ENCODE results near the gene CDH20. TPM values are rescaled to one million over a fixed set of nuclear protein-coding genes. Genes with fewer than 3 reads are reported as not detected.

CDH20 gene
- total RNA-seq, 1 donor from 2014 or later = not detected

DNA sequence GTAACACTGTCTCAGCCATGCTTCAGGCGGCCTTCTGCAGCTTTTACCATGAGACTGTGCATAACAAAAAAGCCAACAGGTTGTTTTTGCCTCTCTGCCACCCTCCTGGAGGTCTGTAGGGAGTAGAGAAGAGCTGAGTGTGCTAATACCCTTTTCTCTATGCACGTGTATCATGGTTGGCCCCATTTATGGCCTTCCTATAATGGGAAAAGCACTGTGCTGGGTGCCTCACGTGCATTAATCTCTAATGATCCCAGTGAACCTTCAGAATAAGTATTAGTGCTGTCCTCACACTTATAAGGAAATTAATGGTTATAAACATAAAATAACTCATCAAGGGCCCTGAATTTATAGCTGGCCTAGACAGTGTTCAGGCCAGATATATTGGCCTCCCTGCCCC, 164.2 kb downstream of the CDH20 start:
- no peaks in the 10 kb centered on the region for H3K27me3 ChIP-seq
- H3K4me3 ChIP-seq = no peak overlapping the region
- no peaks in the 10 kb centered on the region for H3K4me1 ChIP-seq
- TF ChIP-seq CTCF (IDR thresholded peaks at IDR 0.05) (no peak), POLR2A (IDR thresholded peaks at IDR 0.05) (no peak), POLR2AphosphoS5 (IDR thresholded peaks at IDR 0.05; ENCODE audit: insufficient read depth in 1 of 2, low read depth in 1 of 2) (no peak)
- H3K9me3 ChIP-seq = no peaks in the 10 kb centered on the region
- H3K36me3 ChIP-seq = no peaks in the 10 kb centered on the region
- intact Hi-C loops (cut with DNase I) = no loop called here
- no peak overlapping the region for H3K27ac ChIP-seq
- no peak for DNase-seq (ENCODE audit: extremely low spot score in 2 of 2)

DNA sequence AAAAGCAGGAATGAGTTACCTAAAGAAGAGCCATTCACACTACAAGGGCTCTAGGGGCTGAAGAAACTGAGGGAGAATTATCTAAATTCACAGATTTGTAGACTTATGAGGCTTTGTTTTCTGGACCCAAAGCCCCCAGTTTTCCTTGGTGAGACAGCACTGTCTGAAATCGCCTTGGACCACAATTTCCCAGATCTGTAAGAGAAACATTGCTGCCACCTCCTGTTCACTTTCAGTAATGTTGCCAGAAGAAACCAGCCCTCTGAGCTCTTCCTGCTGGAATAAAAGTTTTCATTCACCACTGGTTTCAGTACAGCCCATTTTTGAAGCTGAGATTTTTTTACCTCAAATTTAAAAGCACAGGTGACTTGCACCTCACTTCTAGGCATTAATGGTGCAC, 169.2 kb downstream of the CDH20 start:
- H3K9me3 ChIP-seq = no peaks in the 10 kb centered on the region
- H3K4me1 ChIP-seq = no peaks in the 10 kb centered on the region
- H3K27ac ChIP-seq = no peak overlapping the region
- no peak overlapping the region for H3K4me3 ChIP-seq
- no peaks in the 10 kb centered on the region for H3K27me3 ChIP-seq
- no peak for DNase-seq (ENCODE audit: extremely low spot score in 2 of 2)
- intact Hi-C loops (cut with DNase I) = no loop called here
- TF ChIP-seq CTCF (IDR thresholded peaks at IDR 0.05) (peak in 2 of 3 experiments; percentile 53 to 67), POLR2A (IDR thresholded peaks at IDR 0.05) (no peak)
- no peaks in the 10 kb centered on the region for H3K36me3 ChIP-seq

DNA sequence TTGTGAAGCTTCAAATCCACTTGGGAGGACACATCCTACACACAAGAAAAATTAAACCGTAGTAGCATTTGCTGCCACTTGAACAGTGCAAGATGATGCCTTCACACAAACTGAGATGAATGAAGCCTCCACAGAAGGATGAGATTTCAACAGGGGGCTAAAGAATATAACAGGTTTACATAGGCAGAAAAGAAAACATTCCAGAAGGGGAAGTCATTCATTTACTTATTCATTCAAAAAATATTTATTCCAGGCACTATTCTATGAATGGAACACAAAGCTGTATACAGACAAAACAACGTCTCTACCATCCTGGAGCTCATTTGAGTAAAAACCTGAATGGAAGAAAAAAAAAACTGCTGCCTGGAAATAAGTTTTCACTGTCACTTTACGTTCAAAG, 170.5 kb downstream of the CDH20 start:
- Histone ChIP-seq H3K27me3 (no peaks in the 10 kb centered on the region), H3K4me1 (no peaks in the 10 kb centered on the region), H3K9me3 (no peaks in the 10 kb centered on the region), H3K36me3 (no peaks in the 10 kb centered on the region), H3K27ac (no peak overlapping the region), H3K4me3 (no peak overlapping the region)
- intact Hi-C loops (cut with DNase I) = no loop called here
- TF ChIP-seq CTCF (IDR thresholded peaks at IDR 0.05) = no peak
- TF ChIP-seq POLR2AphosphoS5 (IDR thresholded peaks at IDR 0.05; ENCODE audit: insufficient read depth in 1 of 2, low read depth in 1 of 2) = no peak
- no peak for TF ChIP-seq POLR2A (IDR thresholded peaks at IDR 0.05)
- no peak for DNase-seq (ENCODE audit: extremely low spot score in 2 of 2)

GRCh38 chr18:61528961-61529360, 195.7 kb downstream of the CDH20 start:
- Histone ChIP-seq H3K9me3 (no peaks in the 10 kb centered on the region), H3K4me3 (no peak overlapping the region), H3K4me1 (no peaks in the 10 kb centered on the region), H3K27me3 (no peaks in the 10 kb centered on the region), H3K27ac (no peak overlapping the region), H3K36me3 (no peaks in the 10 kb centered on the region)
- intact Hi-C loops (cut with DNase I) = no loop called here
- DNase-seq (ENCODE audit: extremely low spot score in 2 of 2) = no peak
- TF ChIP-seq POLR2AphosphoS5 (IDR thresholded peaks at IDR 0.05; ENCODE audit: insufficient read depth in 1 of 2, low read depth in 1 of 2) (no peak), CTCF (IDR thresholded peaks at IDR 0.05) (no peak), POLR2A (IDR thresholded peaks at IDR 0.05) (no peak)

- Histone ChIP-seq H3K27me3 (no peaks in the 10 kb centered on the region), H3K9me3 (no peaks in the 10 kb centered on the region), H3K36me3 (no peaks in the 10 kb centered on the region), H3K27ac (no peak overlapping the region), H3K4me1 (no peaks in the 10 kb centered on the region), H3K4me3 (no peak overlapping the region)
- DNase-seq (ENCODE audit: extremely low spot score in 2 of 2) = no peak
- TF ChIP-seq POLR2A (IDR thresholded peaks at IDR 0.05) = no peak
- no peak for TF ChIP-seq CTCF (IDR thresholded peaks at IDR 0.05)
- no peak for TF ChIP-seq POLR2AphosphoS5 (IDR thresholded peaks at IDR 0.05; ENCODE audit: insufficient read depth in 1 of 2, low read depth in 1 of 2)
- intact Hi-C loops (cut with DNase I) = no loop called here
Measured at GRCh38 chr18:61530681-61531080, 197.5 kb downstream of the CDH20 start.

Data from vagina (tissue), 2 donors.